GM19455 (cell line): ENCODE results near the gene RAD51B.
"Not testable (repeated sequence)": the region's sequence is repeated elsewhere in the genome, so short reads cannot be mapped to it uniquely, and the experiment has no call there.

Source experiments
- ATAC-seq: cut with Tn5 transposase; IDR thresholded peaks from one replicate; pipeline ENCODE4 v1.9.1; 2021; ENCODE audit not compliant: unreplicated experiment

The RAD51B gene

GRCh38 chr14:68749487-68750475 is 930.2 kb downstream of the RAD51B start:
- ATAC-seq, result no peak

GRCh38 chr14:68752271-68753006 is 932.9 kb downstream of the RAD51B start:
- ATAC-seq, result no peak

DNA sequence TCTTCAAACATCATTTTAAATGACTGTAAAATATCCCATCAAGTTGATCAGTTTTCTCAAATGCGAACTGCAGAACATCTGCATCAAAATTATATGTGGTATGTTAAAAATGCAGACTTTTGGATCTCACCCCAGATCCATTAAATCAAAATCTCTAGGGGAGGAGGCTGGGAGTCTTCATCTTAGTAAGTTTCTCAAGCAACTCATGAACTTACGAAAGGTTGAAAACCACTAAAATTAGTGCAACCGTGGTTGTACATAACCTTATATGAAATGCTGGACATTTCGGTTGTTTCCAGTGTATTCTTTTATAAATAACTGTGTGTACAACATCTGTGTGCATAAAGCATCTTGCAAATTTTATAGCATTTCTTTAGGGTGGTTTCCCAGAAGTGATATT is 934.1 kb downstream of the RAD51B start:
- no peak for ATAC-seq

- no peak for ATAC-seq
These were observed 935.4 kb downstream of the RAD51B start for GRCh38 chr14:68755016-68755353.

DNA sequence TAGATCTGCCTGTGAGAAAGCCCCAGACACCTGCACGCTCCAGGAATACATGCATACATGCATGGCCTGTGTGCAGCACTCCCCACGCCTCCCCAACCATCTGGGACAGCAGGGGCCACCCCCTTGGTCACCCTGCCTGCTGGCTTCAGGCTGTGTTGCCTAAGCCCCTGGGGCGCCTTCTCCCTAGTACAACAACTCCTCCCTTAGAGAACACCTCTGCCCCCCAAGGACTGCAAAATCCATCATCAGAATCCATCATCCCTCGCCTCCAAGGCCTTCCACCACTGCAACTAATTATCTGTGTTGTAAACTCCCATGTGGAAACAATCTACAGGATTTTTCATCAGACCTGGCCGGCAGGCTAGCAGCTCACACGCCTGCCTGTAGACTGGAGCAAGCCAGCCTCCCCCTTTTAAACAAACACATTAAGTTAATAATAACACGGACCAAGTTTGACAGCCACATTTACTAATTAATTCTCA is 936.5 kb downstream of the RAD51B start:
- ATAC-seq, result no peak

DNA sequence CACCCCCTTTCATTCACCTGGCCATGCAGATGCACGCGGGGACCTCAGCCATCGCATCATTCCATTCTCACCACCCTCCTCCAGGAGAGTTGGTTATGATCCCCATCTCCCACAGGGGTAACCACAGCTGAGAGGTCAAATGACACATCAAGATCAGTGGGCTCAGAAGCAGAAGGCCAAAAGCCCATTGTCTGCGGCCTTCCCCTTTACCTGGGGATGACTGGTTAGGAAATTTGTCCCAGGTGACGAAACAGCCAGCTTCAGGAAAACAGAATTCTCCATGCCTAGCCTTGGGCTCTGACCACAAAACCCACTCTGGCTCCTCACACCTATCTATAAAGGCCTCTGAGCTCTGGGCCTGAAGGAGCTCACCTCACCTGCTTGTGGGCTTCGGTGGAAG is 937.2 kb downstream of the RAD51B start:
- ATAC-seq, result no peak

DNA sequence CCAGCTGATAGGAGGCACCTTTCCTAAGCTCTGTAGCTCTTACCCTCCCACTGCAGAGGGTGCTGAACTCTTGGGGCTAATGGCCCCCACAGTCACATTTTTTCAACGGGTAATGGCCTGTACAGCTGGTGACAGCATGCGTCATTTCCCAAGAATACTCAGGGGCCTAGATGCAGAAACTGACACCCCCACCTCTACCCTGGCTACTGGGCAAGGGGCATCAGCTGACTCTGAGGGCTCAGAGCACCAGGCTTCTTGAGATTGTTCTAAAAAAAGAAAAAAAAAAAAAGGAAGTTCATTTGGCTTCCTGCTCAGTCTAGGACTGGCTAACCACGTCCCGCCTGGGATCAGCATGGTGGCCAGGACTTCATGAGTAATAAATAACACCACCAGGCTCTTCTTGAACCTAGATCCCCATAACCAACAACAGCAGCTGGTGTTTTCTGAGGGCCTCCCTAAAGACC is 938.1 kb downstream of the RAD51B start:
- ATAC-seq, result no peak

GRCh38 chr14:68758301-68758700 is 938.7 kb downstream of the RAD51B start:
- no peak for ATAC-seq

DNA sequence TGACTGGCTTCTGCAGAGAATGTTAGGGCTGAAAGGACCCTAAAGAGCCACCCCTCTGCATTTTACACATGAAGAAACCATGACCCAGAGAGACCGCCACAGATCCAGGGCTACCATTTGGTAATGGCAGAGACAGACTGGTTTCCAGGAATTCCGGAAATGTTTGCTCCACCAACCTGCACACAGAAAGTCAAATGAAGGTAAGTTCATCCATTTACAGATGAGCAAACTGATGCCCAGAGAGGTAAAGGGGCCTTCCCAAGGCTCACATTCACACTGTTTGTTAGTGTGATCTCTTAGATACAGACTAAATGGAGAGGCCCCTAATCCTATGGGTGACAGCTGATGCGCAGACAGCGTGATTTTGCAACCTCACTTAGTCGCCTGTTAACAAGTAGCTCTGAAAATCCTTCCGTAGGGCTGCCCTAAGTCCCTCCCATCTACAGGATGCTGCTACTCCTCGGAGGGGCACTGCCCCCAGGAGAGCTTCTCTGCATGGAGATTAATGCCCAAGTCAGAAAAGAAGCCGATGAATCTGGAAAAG is 939.5 kb downstream of the RAD51B start:
- ATAC-seq, result no peak

GRCh38 chr14:68759937-68760336 is 940.4 kb downstream of the RAD51B start:
- no peak for ATAC-seq

- ATAC-seq, result no peak
These were observed 941.2 kb downstream of the RAD51B start for GRCh38 chr14:68760761-68761160.

DNA sequence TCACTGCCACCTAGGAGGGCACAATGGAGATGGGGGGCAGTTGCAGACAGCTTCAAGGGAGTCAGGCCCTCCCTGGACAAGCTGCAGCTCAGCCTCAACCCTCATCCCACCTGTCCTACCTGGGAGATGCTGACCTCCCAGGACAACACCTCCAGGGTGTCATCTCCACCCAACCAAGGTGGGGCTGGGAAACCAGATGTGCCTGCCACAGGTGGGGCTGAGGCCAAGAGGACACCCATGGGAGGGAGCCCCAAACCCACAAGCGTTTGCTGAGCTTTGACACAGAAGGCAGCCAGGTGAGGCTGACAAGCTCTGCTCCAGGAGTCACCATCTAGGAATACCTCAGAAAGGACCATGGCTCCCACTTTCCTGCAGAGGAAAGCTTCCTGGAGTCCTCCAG is 941.8 kb downstream of the RAD51B start:
- no peak for ATAC-seq

- ATAC-seq, result no peak
These were observed 943.6 kb downstream of the RAD51B start for GRCh38 chr14:68762953-68763764.

- ATAC-seq, result not testable (repeated sequence)
These were observed 944.3 kb downstream of the RAD51B start for GRCh38 chr14:68763843-68764242.

DNA sequence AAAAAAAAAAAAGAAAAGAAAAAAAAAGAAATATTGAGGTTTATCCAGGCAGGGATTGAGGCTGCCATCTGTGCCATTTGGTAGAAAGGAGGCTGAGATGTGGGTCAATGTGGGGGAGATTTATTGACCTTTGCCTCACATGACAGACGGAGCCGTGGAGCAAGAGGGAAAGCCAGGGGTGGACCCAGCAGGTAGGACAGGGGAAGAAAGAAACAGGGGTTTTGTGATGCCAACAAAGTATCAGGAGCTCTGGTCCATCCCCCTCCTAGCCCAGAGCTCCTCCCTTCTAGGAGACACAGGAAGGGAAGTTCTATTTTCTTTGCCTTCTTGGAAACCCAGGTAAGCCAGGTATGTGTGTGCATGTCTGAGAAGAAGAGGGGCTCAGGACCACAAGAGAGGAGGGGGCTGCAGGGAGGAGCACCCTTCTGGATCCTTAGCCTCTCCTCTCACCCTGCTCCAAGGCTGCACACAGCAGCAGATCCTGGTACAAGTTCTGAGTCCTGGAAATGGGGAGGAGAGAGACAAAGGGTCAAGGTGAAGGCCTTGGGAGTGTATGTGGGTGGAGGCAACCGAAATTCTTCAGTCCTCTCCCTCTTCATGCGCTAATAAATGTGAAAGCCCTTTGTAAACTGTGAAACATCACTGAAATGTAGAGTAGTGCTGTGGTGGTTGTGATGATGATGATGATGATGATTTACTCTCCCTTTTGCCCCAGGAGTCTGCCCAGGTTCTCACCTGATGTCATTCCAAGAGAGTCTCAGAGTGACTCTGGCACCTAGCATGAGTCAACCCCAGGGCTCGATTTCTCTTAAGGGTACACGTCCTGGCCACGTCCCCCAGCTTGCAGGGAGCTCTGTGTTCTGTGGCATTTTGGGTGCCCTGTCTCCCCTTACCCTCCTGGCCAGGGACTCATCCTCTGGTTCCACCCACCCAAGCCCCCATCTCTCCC is 947.0 kb downstream of the RAD51B start:
- ATAC-seq, result no peak

- ATAC-seq, result no peak
These were observed 947.7 kb downstream of the RAD51B start for GRCh38 chr14:68767248-68767645.

GRCh38 chr14:68768316-68768715 is 948.7 kb downstream of the RAD51B start:
- ATAC-seq, result no peak

DNA sequence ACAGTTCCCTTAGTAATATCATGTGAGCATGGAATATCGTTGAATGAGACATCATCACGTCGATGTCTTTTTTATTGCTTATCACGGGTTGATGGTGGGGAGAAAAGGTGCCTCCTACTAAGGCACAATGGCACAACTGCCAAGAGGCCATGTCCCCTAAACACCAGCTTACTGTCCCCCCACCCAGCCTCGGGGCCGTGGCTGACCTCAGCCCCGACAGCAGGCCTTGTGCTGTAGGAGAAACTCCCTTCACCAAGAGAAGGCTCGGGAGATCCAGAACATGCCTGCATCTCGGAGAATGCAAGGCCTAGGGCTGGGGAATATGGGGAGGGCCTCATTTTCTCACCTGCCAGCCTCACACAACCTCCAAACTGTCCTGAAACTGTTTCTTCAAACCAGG is 950.5 kb downstream of the RAD51B start:
- no peak for ATAC-seq

DNA sequence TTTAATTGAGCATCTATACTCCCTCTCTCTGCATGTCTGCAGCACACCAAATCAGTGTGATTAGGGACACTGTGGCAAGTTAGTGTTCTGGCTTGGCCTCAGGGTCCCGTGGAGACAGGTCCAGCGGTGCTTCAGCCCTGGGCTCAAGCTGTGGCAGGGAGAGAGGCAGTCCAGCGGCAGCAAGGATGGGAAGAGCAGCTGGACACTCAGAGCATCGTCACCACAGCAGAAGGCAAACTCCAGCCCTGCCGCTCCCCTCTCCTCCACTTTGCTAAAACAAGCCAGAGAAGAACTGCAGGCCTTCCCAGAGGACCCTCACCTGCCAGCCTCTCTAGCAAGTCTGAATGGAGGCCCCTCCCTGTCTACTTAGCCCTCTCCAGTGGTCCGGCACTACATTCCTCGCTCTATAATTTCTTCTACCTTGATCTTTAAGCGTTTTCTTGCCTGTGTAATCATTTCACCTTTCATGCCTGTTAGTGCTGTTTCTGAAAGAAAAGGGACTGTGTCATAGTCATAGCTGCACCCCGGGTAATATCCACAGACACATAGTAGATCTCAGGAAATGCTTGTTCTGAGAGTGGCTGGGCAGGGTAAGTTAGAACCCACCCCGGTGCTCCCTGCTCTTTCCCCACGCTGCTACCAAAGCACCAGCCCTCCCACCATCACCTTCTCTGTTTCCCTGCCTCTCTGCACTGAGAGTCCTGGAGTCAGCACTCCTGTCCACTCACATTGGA is 951.1 kb downstream of the RAD51B start:
- no peak for ATAC-seq
